SH-SY5Y (cell line): ENCODE data around the gene PRR7.

Experiments used
- GATA2 ChIP-seq: IDR thresholded peaks from 2 replicates; pipeline ENCODE4 v1.6.1; 2011; ENCODE audit warnings: mild to moderate bottlenecking, low read depth, low read length
- GATA3 ChIP-seq: IDR thresholded peaks from 2 replicates; pipeline ENCODE4 v1.6.1; 2011; ENCODE audit warnings: low read depth, mild to moderate bottlenecking, low read length, moderate library complexity

GRCh38 chr5:177428574-177429217 lies 17.9 kb upstream of the PRR7 start:
- no peak for TF ChIP-seq GATA2
- TF ChIP-seq GATA3, result no peak
